Muscle of leg (tissue), 11 donors: ENCODE results near the gene SAXO2. TPM values are rescaled to one million over a fixed set of nuclear protein-coding genes. Genes with fewer than 3 reads are reported as not detected.
"Not testable (repeated sequence)": the region's sequence is repeated elsewhere in the genome, so short reads cannot be mapped to it uniquely, and the experiment has no call there.

Source experiments
- DNase-seq: peaks from one replicate; pipeline ENCODE4 v3.0.0; 2013
- H3K27ac ChIP-seq: one replicate; pipeline ENCODE4 v1.5.1; 2013; ENCODE audit warnings: mild to moderate bottlenecking, low read length, control low read depth
- H3K27me3 ChIP-seq: one replicate; pipeline ENCODE4 v1.6.1; 2013; ENCODE audit warnings: low read length; ENCODE audit not compliant: control insufficient read depth, insufficient read depth
- H3K36me3 ChIP-seq: one replicate; pipeline ENCODE4 v1.6.1; 2013; ENCODE audit warnings: low read length; ENCODE audit not compliant: control insufficient read depth, insufficient read depth
- H3K4me1 ChIP-seq: one replicate; pipeline ENCODE4 v1.6.1; 2013; ENCODE audit warnings: low read length; ENCODE audit not compliant: control insufficient read depth, insufficient read depth
- H3K4me3 ChIP-seq: one replicate; pipeline ENCODE4 v1.5.1; 2013; ENCODE audit warnings: low read length, control low read depth
- H3K9me3 ChIP-seq: replicated peaks from 2 replicates; pipeline ENCODE4 v1.6.1; 2013; ENCODE audit warnings: low read depth, low read length; ENCODE audit not compliant: control insufficient read depth
- WGBS: methylation state at CpG from one replicate; pipeline ENCODE4 v1.1.5; 2013; ENCODE audit warnings: missing lambda C conversion rate; ENCODE audit not compliant: insufficient coverage; 5-methylcytosine and 5-hydroxymethylcytosine counted together
- polyA plus RNA-seq, 8 donors: library from polyadenylated mRNA; unstranded; fragments of 120-200 nt; gene quantifications; one replicate each; pipeline versions ENCODE4 v1.2.1 to v1.2.3, GENCODE V29; 2013; ENCODE audit warnings: inconsistent platforms in 1 of 8, low replicate concordance in 1 of 8; ENCODE audit not compliant: insufficient read length in 8 of 8, insufficient read depth in 1 of 8
- total RNA-seq: library from RNA; stranded (reverse); fragments of 120-200 nt; gene quantifications from one replicate; pipeline ENCODE4 v1.2.4, GENCODE V29; 2013

Gene SAXO2
- total and polyA plus RNA-seq, 9 donors, result 0.89 to 3.5 (median 2.0) TPM

- H3K9me3 ChIP-seq, H3K36me3 ChIP-seq, DNase-seq, H3K4me1 ChIP-seq, H3K4me3 ChIP-seq, H3K27me3 ChIP-seq: not testable (repeated sequence)
- 85% methylated on average over 5 of the region's 43 CpGs for WGBS
- peak overlapping the region; percentile 47 for H3K27ac ChIP-seq
Observed at GRCh38 chr15:82333603-82334553, 71.3 kb downstream of the SAXO2 start.

Other genes starting within 250 kb of the SAXO2 start
- 7.7 TPM for gene MEX3B, start 216.8 kb upstream of the SAXO2 start, total RNA-seq
- 10 to 100 TPM; 13.9 to 29.2 (median 19.5) TPM for gene MEX3B, start 216.8 kb upstream of the SAXO2 start, polyA plus RNA-seq
- 15.9 TPM for gene EFL1, start 84 bp upstream of the SAXO2 start, total RNA-seq
- gene EFL1, start 84 bp upstream of the SAXO2 start, polyA plus RNA-seq, result 10 to 100 TPM; 11.3 to 17.4 (median 11.8) TPM
- 0.44 TPM for gene GOLGA6L10, start 86.7 kb downstream of the SAXO2 start, total RNA-seq
- gene GOLGA6L10, start 86.7 kb downstream of the SAXO2 start, polyA plus RNA-seq, result 1 to 10 TPM in 4 of 8 donors, under 1 TPM in 4; 0.19 to 2.5 (median 0.89) TPM
- 1.1 TPM for gene GOLGA6L9, start 167.0 kb downstream of the SAXO2 start, total RNA-seq
- 1 to 10 TPM in 6 of 8 donors, under 1 TPM in 2; 0.88 to 3.9 (median 1.7) TPM for gene GOLGA6L9, start 167.0 kb downstream of the SAXO2 start, polyA plus RNA-seq